LNCAP (cell line): ENCODE data around the gene RPUSD2.

ENCODE experiments used
- TF ChIP-seq, protein P1 (sequence below): fragments of 450-650 bp; IDR thresholded peaks from 2 replicates; pipeline ENCODE4 v1.5.1; 2017; ENCODE audit warnings: mild to moderate bottlenecking

RPUSD2 gene

DNA sequence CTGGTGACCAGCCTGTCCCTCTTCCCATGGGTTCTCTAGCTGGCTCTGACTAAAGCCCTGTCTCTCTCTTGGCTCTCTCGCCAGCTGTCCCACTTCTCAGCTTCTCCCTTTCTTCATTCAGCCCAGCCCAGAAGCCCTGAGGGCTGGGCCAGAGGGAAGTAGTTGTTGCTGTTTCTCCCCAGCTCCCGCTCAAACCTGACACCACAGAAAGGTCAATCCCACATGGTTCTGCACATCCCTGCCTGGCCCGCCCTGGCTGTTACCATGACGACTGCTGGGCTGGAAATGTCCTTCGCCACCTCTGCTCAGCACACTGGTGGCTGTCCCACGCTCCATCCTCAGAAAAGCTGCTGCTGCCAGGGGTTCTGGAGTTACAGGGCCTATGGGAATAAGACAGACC, 30.1 kb upstream of the RPUSD2 start:
- TF ChIP-seq, protein P1, sequence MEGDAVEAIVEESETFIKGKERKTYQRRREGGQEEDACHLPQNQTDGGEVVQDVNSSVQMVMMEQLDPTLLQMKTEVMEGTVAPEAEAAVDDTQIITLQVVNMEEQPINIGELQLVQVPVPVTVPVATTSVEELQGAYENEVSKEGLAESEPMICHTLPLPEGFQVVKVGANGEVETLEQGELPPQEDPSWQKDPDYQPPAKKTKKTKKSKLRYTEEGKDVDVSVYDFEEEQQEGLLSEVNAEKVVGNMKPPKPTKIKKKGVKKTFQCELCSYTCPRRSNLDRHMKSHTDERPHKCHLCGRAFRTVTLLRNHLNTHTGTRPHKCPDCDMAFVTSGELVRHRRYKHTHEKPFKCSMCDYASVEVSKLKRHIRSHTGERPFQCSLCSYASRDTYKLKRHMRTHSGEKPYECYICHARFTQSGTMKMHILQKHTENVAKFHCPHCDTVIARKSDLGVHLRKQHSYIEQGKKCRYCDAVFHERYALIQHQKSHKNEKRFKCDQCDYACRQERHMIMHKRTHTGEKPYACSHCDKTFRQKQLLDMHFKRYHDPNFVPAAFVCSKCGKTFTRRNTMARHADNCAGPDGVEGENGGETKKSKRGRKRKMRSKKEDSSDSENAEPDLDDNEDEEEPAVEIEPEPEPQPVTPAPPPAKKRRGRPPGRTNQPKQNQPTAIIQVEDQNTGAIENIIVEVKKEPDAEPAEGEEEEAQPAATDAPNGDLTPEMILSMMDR, result no peak

- TF ChIP-seq, protein P1, result no peak
These were observed 26.0 kb upstream of the RPUSD2 start for GRCh38 chr15:40543082-40543481.

- TF ChIP-seq, protein P1, result no peak
These were observed 25.3 kb upstream of the RPUSD2 start for GRCh38 chr15:40543631-40544294.

- TF ChIP-seq, protein P1, result no peak
These were observed 23.6 kb upstream of the RPUSD2 start for GRCh38 chr15:40545457-40545856.

GRCh38 chr15:40548610-40549009, 20.5 kb upstream of the RPUSD2 start:
- TF ChIP-seq, protein P1, result no peak

- TF ChIP-seq, protein P1, result no peak
These were observed 19.2 kb upstream of the RPUSD2 start for GRCh38 chr15:40549894-40550293.

GRCh38 chr15:40550341-40551037, 18.6 kb upstream of the RPUSD2 start:
- TF ChIP-seq, protein P1, result no peak
